AG09309 (cell line): ENCODE measurements around the gene MAGI2.

Source experiments
- DNase-seq: peaks from one replicate; pipeline ENCODE4 v3.0.0-alpha.2; 2010; ENCODE audit warnings: low read depth
- H3K4me3 ChIP-seq: 2 replicates; pipeline ENCODE4 v1.5.1; 2011; ENCODE audit warnings: mild to moderate bottlenecking, low read depth, low read length, moderate library complexity; ENCODE audit not compliant: control insufficient read depth
- TF ChIP-seq, protein P1 (sequence below): IDR thresholded peaks from 2 replicates; pipeline ENCODE4 v1.5.1; 2011; ENCODE audit warnings: mild to moderate bottlenecking, low read depth, low read length, inconsistent platforms; ENCODE audit not compliant: insufficient read depth, control insufficient read depth; ENCODE audit errors: missing control alignments

Gene MAGI2

DNA sequence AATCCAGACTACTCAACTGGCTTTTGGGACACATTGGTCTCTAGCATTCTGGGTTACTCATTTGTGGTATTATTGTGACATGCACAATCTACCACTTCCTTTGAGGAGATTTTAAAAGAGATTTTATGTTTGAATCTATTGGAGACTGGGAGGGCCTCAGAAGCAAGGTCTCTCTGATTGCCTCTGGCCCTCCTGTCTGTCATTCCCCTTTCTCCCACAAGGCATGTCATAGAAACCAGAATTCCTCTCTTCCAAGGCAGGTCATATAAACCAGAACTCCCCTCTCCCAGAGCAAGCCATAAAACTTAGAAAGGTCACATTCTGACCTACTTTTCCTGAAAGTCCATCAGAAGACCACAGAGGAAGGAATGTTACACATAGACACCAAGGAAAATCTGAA is 877.2 kb downstream of the MAGI2 start:
- TF ChIP-seq, protein P1, sequence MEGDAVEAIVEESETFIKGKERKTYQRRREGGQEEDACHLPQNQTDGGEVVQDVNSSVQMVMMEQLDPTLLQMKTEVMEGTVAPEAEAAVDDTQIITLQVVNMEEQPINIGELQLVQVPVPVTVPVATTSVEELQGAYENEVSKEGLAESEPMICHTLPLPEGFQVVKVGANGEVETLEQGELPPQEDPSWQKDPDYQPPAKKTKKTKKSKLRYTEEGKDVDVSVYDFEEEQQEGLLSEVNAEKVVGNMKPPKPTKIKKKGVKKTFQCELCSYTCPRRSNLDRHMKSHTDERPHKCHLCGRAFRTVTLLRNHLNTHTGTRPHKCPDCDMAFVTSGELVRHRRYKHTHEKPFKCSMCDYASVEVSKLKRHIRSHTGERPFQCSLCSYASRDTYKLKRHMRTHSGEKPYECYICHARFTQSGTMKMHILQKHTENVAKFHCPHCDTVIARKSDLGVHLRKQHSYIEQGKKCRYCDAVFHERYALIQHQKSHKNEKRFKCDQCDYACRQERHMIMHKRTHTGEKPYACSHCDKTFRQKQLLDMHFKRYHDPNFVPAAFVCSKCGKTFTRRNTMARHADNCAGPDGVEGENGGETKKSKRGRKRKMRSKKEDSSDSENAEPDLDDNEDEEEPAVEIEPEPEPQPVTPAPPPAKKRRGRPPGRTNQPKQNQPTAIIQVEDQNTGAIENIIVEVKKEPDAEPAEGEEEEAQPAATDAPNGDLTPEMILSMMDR: no peak
- no peak overlapping the region for H3K4me3 ChIP-seq
- DNase-seq: peak; percentile 33

DNA sequence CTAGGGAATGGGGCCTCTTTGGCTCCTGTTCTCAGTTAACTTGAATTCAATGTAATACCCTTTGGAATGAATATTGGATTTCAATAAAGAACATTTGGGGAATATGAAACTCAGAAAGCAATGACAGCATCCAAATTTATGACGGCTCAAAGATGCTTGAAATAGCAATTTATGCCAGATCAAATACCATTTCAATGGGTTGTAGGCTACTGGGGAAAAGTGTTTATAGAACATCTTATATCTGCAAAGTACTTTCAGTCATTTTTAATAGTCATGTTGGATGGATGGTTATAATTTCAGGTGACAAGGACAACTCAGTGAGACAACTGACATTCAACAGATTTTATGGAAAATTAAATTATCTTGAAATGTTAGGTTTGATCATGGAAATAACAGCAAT is 882.2 kb downstream of the MAGI2 start:
- no peak for DNase-seq
- TF ChIP-seq, protein P1: no peak
- no peak overlapping the region for H3K4me3 ChIP-seq

DNA sequence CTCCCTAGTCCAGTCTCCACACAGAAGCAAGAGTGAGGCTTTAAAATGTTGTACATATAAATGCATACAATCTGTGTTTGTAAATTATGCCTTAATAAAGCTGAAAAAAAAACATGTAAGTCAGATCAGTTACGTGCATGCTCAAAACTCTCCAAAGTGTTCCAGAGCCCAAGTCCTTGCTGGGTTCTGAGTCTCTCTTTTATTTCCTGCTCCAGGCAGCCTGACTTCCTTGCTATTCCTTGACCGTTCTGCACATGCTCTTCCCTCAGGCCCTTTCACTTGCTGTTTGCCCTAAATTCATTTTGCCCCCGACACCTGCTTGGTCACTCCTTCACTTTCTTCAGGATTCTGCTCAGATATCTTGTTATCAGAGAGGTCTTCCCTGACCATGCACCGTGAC is 884.8 kb downstream of the MAGI2 start:
- DNase-seq: no peak
- H3K4me3 ChIP-seq: no peak overlapping the region
- TF ChIP-seq, protein P1: no peak

DNA sequence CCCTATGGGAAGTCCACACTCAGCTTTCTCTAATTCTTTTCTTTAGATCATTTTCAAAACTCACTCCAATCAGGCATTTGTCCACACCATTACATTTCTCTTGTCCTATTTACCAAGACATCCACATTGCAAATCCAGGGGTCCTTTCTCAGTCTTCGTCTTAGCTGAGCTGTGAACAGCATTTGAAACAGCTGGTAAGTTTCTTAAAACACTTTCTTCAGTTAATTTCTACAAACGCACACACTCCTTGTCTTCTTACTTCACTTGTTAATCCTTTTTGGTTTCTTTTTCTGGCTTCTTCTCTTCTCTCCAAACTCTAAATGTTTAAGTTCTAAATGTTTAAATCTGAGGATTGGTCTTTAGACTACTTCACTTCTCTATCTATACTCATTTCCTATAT is 885.6 kb downstream of the MAGI2 start:
- H3K4me3 ChIP-seq: no peak overlapping the region
- no peak for DNase-seq
- TF ChIP-seq, protein P1: no peak

DNA sequence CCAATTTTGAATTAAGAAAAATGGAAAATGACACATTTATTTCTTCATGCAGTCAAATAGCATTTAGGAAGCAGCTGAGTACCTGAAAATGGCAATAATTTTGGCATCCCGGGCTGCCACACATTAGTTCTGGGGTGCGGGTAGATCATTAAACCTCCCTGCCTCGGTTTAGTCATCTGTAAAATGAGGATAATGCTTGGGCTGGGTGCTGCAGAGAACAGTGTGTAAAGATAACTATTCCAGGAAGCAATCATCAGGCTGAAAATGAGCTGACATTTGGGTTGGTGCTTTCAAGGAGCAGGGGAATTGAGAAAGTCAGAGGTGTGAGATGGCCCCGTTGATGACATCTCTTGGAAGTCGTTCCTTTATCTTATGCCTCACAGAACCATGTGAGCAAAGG is 887.7 kb downstream of the MAGI2 start:
- no peak for DNase-seq
- TF ChIP-seq, protein P1: no peak
- H3K4me3 ChIP-seq: no peak overlapping the region

DNA sequence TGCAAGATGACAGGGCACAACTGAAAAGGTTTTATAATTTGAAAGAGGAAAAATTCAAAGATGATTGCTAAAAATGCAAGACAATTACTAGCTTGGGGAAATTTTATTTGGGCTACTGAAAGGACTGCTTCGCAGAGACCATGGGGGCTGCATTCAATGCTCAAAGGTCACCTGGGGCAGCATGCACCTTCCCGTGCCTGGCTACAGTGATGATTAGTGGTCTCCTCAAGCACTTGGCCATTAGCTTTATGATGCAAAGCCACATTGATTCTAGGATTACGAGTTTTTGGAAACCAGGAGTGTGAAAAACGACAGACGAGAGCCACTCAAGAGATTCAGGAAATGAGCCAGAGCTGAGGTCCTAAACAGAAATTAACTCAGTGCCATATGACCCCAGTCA is 890.3 kb downstream of the MAGI2 start:
- no peak for DNase-seq
- TF ChIP-seq, protein P1: no peak
- no peak overlapping the region for H3K4me3 ChIP-seq

DNA sequence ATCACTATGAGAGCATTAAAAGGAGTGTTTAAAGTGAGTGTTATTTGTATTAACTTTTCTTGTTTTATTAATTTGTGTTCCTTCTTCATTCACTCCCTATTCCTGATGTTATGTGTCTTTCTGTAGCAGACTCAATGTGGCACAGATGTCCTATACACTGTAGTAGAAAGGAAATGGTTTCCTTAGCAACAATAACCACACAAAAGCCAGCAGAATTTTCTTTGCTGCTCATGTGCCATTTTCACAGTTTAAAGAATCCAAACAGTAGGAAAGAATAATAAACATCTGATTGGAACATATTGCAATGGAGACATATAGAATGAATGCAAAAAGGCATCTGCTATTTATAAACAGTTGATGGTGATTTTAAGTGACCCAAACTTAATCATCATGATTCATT is 891.3 kb downstream of the MAGI2 start:
- DNase-seq: no peak
- TF ChIP-seq, protein P1: no peak
- no peak overlapping the region for H3K4me3 ChIP-seq
